Measurements from ENCODE around the gene FUZ. TPM values are rescaled to one million over a fixed set of nuclear protein-coding genes. Genes with fewer than 3 reads are reported as not detected.

FUZ gene, protein sequence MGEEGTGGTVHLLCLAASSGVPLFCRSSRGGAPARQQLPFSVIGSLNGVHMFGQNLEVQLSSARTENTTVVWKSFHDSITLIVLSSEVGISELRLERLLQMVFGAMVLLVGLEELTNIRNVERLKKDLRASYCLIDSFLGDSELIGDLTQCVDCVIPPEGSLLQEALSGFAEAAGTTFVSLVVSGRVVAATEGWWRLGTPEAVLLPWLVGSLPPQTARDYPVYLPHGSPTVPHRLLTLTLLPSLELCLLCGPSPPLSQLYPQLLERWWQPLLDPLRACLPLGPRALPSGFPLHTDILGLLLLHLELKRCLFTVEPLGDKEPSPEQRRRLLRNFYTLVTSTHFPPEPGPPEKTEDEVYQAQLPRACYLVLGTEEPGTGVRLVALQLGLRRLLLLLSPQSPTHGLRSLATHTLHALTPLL
- 12.8 to 15.6 TPM (median 15.3 TPM) in 5 replicates for total RNA-seq (2022; extraction: Qiagen RNA extraction)

GRCh38 chr19:49812997-49813861 lies at the start of gene FUZ:
Gene FUZ (minus strand): TSS chr19:49813292. CDS start chr19:49813106, 186 bp downstream.

DNA sequence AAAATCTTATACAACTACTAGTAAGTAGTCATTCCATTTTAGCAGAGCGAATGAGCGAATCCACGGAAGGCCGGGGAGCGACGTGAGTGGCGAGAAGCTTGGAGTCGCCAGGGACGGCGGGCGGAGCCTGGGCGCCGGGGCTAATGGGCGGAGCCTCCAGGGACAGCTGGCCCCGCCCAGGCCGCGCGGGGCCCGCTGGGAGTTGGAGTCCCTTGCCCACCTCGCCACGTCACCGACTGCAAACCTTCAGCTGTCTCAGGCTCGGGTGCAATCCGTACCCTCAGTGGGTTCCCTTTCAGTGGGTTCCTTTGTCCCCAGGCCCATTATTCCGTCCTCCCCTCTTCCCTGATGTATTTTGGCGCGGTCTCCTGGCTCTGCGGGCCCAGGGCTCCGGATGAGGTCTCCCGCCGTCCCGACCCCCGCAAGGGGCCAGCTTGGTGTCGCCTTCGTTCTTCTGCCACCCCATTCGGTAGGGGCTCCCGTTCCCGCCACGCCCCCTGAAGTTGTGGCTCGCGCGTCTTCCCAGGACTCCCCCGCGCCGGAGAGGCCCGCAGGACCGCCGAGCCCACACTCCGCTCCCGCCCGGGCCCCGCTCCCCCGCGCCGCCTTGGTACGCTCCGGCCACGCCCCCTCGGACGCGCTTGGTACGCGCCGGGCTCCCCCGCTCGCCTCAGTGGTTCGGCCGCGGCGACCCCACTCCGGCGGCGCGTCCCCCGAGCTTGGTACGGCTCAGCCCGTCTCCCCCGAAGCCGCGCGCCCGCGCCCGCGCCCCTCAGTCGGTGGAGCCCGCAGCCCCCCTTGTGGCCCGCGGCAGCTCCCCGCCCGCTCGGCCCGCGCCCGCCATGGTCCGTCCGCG lies 37.6 kb upstream of the FUZ start, which contains the start of gene PTOV1:
TSS of gene PTOV1 (plus strand) at position 673 of the 856 bp plus-strand sequence.

GRCh38 chr19:49817964-49818648 lies 5.0 kb upstream of the FUZ start, which contains the start of gene MED25:
Gene MED25 (plus strand): TSS chr19:49818289. CDS start chr19:49818342, 53 bp downstream.

DNA sequence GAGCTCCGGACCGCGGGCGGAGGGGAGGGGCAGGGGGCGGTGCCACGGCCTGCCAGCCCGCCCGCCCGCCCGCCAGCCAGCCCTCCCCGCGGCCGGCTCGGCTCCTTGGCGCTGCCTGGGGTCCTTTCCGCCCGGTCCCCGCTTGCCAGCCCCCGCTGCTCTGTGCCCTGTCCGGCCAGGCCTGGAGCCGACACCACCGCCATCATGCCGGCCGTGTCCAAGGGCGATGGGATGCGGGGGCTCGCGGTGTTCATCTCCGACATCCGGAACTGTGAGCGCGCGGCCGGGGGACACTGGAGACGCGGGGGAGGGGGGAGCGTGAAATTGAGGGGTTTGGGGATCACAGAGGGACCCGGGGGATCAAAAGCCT lies 46.2 kb downstream of the FUZ start, which contains the start of gene AP2A1:
TSS of gene AP2A1 (plus strand) at position 72 of the 370 bp plus-strand sequence. CDS start at position 205, 133 bp downstream.

DNA sequence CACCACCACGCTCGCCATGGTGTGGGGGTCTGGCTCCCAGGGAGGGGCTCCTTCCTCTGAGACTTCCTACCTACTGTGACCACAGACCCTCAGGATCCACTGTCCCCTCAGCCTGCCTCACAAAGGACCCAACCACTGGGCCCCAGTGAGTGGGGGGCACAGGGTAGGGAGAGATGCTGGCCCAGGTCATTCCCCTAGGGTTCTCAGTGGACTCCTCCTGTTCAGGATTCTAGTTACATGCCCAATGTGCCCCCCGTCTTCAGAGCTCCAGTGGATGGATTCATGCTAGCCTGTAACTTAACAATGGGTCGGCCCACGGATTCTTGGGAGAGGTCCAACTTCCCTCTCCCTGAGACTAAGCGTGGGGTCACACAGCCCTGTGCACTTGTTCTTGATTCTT lies 49.9 kb downstream of the FUZ start, which contains the start of gene TSKS:
TSS of gene TSKS (minus strand) at position 77 of the 400 bp plus-strand sequence. CDS start at position 18, 59 bp downstream.

Other genes starting within 250 kb of the FUZ start
- 85.6 to 111 TPM (median 104 TPM) in 5 replicates for gene NOSIP, start 232.7 kb downstream of the FUZ start, total RNA-seq (2022; extraction: Qiagen RNA extraction)
- 0.45 to 1.1 TPM (median 0.81 TPM) in 5 replicates for gene PRRG2, start 232.0 kb downstream of the FUZ start, total RNA-seq (2022; extraction: Qiagen RNA extraction)
- 23.7 to 33.6 TPM (median 31.9 TPM) in 5 replicates for gene PRR12, start 222.1 kb downstream of the FUZ start, total RNA-seq (2022; extraction: Qiagen RNA extraction)
- gene RRAS, start 173.1 kb downstream of the FUZ start, total RNA-seq (2022; extraction: Qiagen RNA extraction) = 89.9 to 139 TPM (median 135 TPM) in 5 replicates
- gene SCAF1, start 171.1 kb downstream of the FUZ start, total RNA-seq (2022; extraction: Qiagen RNA extraction) = 45.2 to 75.9 TPM (median 67.4 TPM) in 5 replicates
- gene IRF3, start 147.4 kb downstream of the FUZ start, total RNA-seq (2022; extraction: Qiagen RNA extraction) = 102 to 117 TPM (median 111 TPM) in 5 replicates
- 56.3 to 78.7 TPM (median 72.9 TPM) in 5 replicates for gene BCL2L12, start 147.4 kb downstream of the FUZ start, total RNA-seq (2022; extraction: Qiagen RNA extraction)
- 387 to 457 TPM (median 414 TPM) in 5 replicates for gene PRMT1, start 136.0 kb downstream of the FUZ start, total RNA-seq (2022; extraction: Qiagen RNA extraction)
- gene ADM5, start 123.7 kb downstream of the FUZ start, total RNA-seq (2022; extraction: Qiagen RNA extraction) = 3.4 to 6.5 TPM (median 6.0 TPM) in 5 replicates
- gene CPT1C, start 122.2 kb downstream of the FUZ start, total RNA-seq (2022; extraction: Qiagen RNA extraction) = 12.0 to 15.0 TPM (median 12.8 TPM) in 5 replicates
- gene TSKS, start 50.0 kb downstream of the FUZ start, total RNA-seq (2022; extraction: Qiagen RNA extraction) = not detected in 5 replicates
- gene AP2A1, start 46.3 kb downstream of the FUZ start, total RNA-seq (2022; extraction: Qiagen RNA extraction) = 40.6 to 58.3 TPM (median 56.1 TPM) in 5 replicates
- 45.5 to 76.6 TPM (median 69.6 TPM) in 5 replicates for gene MED25, start 5.0 kb upstream of the FUZ start, total RNA-seq (2022; extraction: Qiagen RNA extraction)
- 106 to 161 TPM (median 152 TPM) in 5 replicates for gene PTOV1, start 37.9 kb upstream of the FUZ start, total RNA-seq (2022; extraction: Qiagen RNA extraction)
- 40.8 to 62.1 TPM (median 54.2 TPM) in 5 replicates for gene PNKP, start 54.3 kb upstream of the FUZ start, total RNA-seq (2022; extraction: Qiagen RNA extraction)
- gene AKT1S1, start 64.1 kb upstream of the FUZ start, total RNA-seq (2022; extraction: Qiagen RNA extraction) = 66.3 to 120 TPM (median 113 TPM) in 5 replicates
- gene TBC1D17, start 64.4 kb upstream of the FUZ start, total RNA-seq (2022; extraction: Qiagen RNA extraction) = 20.1 to 24.1 TPM (median 23.8 TPM) in 5 replicates
- 0.61 to 1.2 TPM (median 0.96 TPM) in 5 replicates for gene IL4I1, start 83.6 kb upstream of the FUZ start, total RNA-seq (2022; extraction: Qiagen RNA extraction)
- 47.9 to 57.1 TPM (median 54.0 TPM) in 5 replicates for gene ATF5, start 115.9 kb upstream of the FUZ start, total RNA-seq (2022; extraction: Qiagen RNA extraction)
- 74.2 to 98.4 TPM (median 95.7 TPM) in 5 replicates for gene NUP62, start 116.2 kb upstream of the FUZ start, total RNA-seq (2022; extraction: Qiagen RNA extraction)
- gene SIGLEC11, start 147.9 kb upstream of the FUZ start, total RNA-seq (2022; extraction: Qiagen RNA extraction) = not detected in 5 replicates
- 39.7 to 45.9 TPM (median 41.5 TPM) in 5 replicates for gene VRK3, start 212.1 kb upstream of the FUZ start, total RNA-seq (2022; extraction: Qiagen RNA extraction)
- gene ZNF473, start 212.7 kb upstream of the FUZ start, total RNA-seq (2022; extraction: Qiagen RNA extraction) = 6.8 to 11.0 TPM (median 10.0 TPM) in 5 replicates